GM12878 (cell line): ENCODE measurements around the gene ZBTB32. TPM values are rescaled to one million over a fixed set of nuclear protein-coding genes. Genes with fewer than 3 reads are reported as not detected.

ENCODE experiments used
- ATAC-seq: fragments of 200-7000 bp; cut with Tn5 transposase; 3 replicates; pipeline ENCODE4 v1.9.1; 2020; ENCODE audit warnings: mild to moderate bottlenecking, moderate library complexity
- BruUV-seq: library from RNA; stranded (reverse); fragments of 400-500 nt; replicated peaks from 2 replicates; lab custom pipeline; 2021; lab: Mats Ljungman, UMichigan
- CTCF ChIA-PET: fragments of 300-600 bp; sonication (Branson Sonifier 250); formaldehyde crosslinking; extraction: SDS; loops from one replicate; lab custom pipeline; 2021; ENCODE audit warnings: inconsistent platforms; lab: Yijun Ruan, JAX
- POLR2A ChIA-PET: fragments of 350-600 bp; formaldehyde crosslinking; extraction: SDS; loops from one replicate; lab custom pipeline; 2021; ENCODE audit warnings: inconsistent platforms; lab: Charles Lee
- RAD21 ChIA-PET: fragments of 300-600 bp; sonication (Branson Sonifier 250); formaldehyde crosslinking; loops from one replicate; lab custom pipeline; 2023; ENCODE audit warnings: antibody characterized with exemption; ENCODE audit not compliant: unreplicated experiment; lab: Charles Lee
- SMC1A ChIA-PET: fragments of 300-600 bp; sonication (Branson Sonifier 250); formaldehyde crosslinking; loops from one replicate; lab custom pipeline; 2023; ENCODE audit not compliant: unreplicated experiment, uncharacterized antibody; lab: Charles Lee
- DNase-seq: peaks from one replicate; pipeline ENCODE4 v3.0.0-alpha.2; 2011; ENCODE audit warnings: low read depth, low spot score
- FAIRE-seq: peaks from 3 replicates; lab custom pipeline; 2011; peaks lifted over from hg19 to GRCh38; lab: Jason Lieb, UNC
- H2AFZ ChIP-seq: 2 replicates; pipeline ENCODE4 v1.6.0; 2011; ENCODE audit warnings: low read depth, low read length, control low read depth; ENCODE audit not compliant: control insufficient read depth
- H3K27ac ChIP-seq: 2 replicates; pipeline ENCODE4 v1.5.1; 2011; ENCODE audit warnings: control low read depth; ENCODE audit not compliant: control insufficient read depth, insufficient read depth
- H3K27me3 ChIP-seq, 2 experiments: replicated peaks in 1 of 2; 2 replicates each; pipeline versions ENCODE4 v1.6.0 to v1.6.1; 2011; ENCODE audit warnings: low read length in 1 of 2; ENCODE audit not compliant: control insufficient read depth in 2 of 2, insufficient read depth in 2 of 2
- H3K36me3 ChIP-seq, 2 experiments: 2 replicates each; pipeline ENCODE4 v1.5.1; 2011; ENCODE audit warnings: low read length in 1 of 2; ENCODE audit not compliant: control insufficient read depth in 2 of 2, insufficient read depth in 2 of 2
- H3K4me1 ChIP-seq: 2 replicates; pipeline ENCODE4 v1.6.1; 2011; ENCODE audit warnings: mild to moderate bottlenecking, low read length, moderate library complexity, mixed read lengths; ENCODE audit not compliant: control insufficient read depth, insufficient read depth
- H3K4me2 ChIP-seq: 2 replicates; pipeline ENCODE4 v1.6.0; 2011; ENCODE audit warnings: control low read depth; ENCODE audit not compliant: control insufficient read depth, insufficient read depth
- H3K4me3 ChIP-seq: fragments of 200-600 bp; sonication (generic); 2 replicates; pipeline ENCODE4 v1.5.1; 2016
- H3K79me2 ChIP-seq: 2 replicates; pipeline ENCODE4 v1.6.0; 2011; ENCODE audit warnings: low read length; ENCODE audit not compliant: control insufficient read depth, insufficient read depth
- H3K9ac ChIP-seq: 2 replicates; pipeline ENCODE4 v1.8.0; 2011; ENCODE audit warnings: low read length, control low read depth, mixed read lengths; ENCODE audit not compliant: control insufficient read depth, insufficient read depth
- H3K9me3 ChIP-seq: replicated peaks from 3 replicates; pipeline ENCODE4 v1.5.1; 2011; ENCODE audit warnings: mild to moderate bottlenecking, low read length; ENCODE audit not compliant: control insufficient read depth, insufficient read depth
- H4K20me1 ChIP-seq: 2 replicates; pipeline ENCODE4 v1.6.0; 2011; ENCODE audit not compliant: control insufficient read depth, insufficient read depth
- SRF ChIP-seq, 2 experiments: IDR thresholded peaks; 2 replicates each; pipeline ENCODE4 v1.6.1; 2011; ENCODE audit warnings: low read depth in 2 of 2, low read length in 2 of 2, mild to moderate bottlenecking in 1 of 2, moderate library complexity in 1 of 2
- ZBED1 ChIP-seq: IDR thresholded peaks from 2 replicates; pipeline ENCODE4 v1.6.1; 2016; ENCODE audit warnings: borderline replicate concordance
- WGBS: methylation state at CpG from one replicate; pipeline ENCODE4 v1.1.6; 2016; ENCODE audit warnings: low lambda C conversion rate; ENCODE audit not compliant: insufficient replicate concordance, insufficient coverage; ENCODE audit errors: missing lambda C conversion rate; 5-methylcytosine and 5-hydroxymethylcytosine counted together
- in situ Hi-C: fragments of 300-500 bp; cut with MboI; formaldehyde crosslinking; loops from 9 replicates; pipeline ENCODE4 v1.14.3; 2018; ENCODE audit warnings: mixed read lengths
- intact Hi-C: fragments of 100-400 bp; cut with micrococcal nuclease; formaldehyde crosslinking; loops from one replicate; pipeline ENCODE4 v1.14.2; 2022; ENCODE audit not compliant: unreplicated experiment
- polyA plus RNA-seq, 11 experiments: library from polyadenylated mRNA; depleted of rRNA in 4 of 11; unstranded in 6 of 11; stranded (reverse) in 5 of 11; fragments of >200 nt; fragmentation: Nextera tagmentation in 4 of 11; fragmentation: Illumina TruSeq in 1 of 11; extraction: Ambion mirVana in 4 of 11; extraction: Trizol in 1 of 11; gene quantifications; 1 replicate in 1 of 11; 2 replicates in 10 of 11; pipeline versions ENCODE4 v1.2.1 to v1.2.3, GENCODE V29; 2011 to 2016; ENCODE audit warnings: inconsistent platforms in 2 of 11, missing spikeins in 2 of 11, low read depth in 1 of 11
- total RNA-seq, 4 experiments: library from RNA; depleted of rRNA in 3 of 4; stranded (reverse); fragments of >200 nt in 3 of 4; fragmentation: Illumina TruSeq in 1 of 4; extraction: Trizol in 1 of 4; gene quantifications; 2 replicates each; pipeline versions ENCODE4 v1.2.1 to v1.2.3, GENCODE V29; 2013 to 2021
- TF ChIP-seq, protein P1 (sequence below): fragments of 450-650 bp; IDR thresholded peaks from 2 replicates; pipeline ENCODE4 v1.6.1; 2016; ENCODE audit warnings: mild to moderate bottlenecking

The ZBTB32 gene
- total and polyA plus RNA-seq, 10 of the 15 experiments (the other 5 are each of a cell fraction or from before 2014, with no cell fraction given), result 1.0 to 46.7 (median 16.0) TPM

DNA sequence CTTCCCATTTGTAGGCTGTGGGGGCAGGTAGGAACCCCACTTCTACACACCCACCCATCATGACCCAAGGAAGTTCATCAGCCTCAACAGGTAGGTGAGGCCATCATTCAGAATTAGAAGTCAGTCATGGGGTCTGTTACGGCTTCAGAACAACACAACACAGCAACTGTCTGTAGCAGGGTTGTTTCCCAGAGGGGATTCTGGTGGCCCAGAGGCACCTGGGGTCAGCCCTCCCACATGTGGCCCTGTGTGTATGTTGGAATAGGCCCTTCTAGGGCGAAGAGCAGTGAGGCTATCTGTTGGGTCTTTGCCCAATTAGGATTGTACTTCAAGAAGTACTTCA is 34.5 kb downstream of the ZBTB32 start:
- Histone ChIP-seq H3K4me3 (no peak overlapping the region), H4K20me1 (no peaks in the 10 kb centered on the region), H3K27me3 (no peaks in the 10 kb centered on the region), H3K4me1 (peaks cover 20% of the 10 kb centered on the region), H2AFZ (no peak overlapping the region), H3K9me3 (no peaks in the 10 kb centered on the region), H3K4me2 (no peak overlapping the region), H3K79me2 (peaks cover 17% of the 10 kb centered on the region), H3K36me3 (peaks cover 13 to 28% of the 10 kb centered on the region in 2 experiments; a peak in 3 of 4 replicates), H3K27ac (no peak overlapping the region), H3K9ac (no peak overlapping the region)
- SMC1A ChIA-PET, result no interaction called here
- in situ Hi-C loops, result no loop called here
- BruUV-seq, result no TSS peak
- ATAC-seq, result no peak
- 69% methylated on average over 2 of the region's 2 CpGs for WGBS
- no peak for FAIRE-seq
- RAD21 ChIA-PET, result interaction anchor here (2.5 kb wide), 1 partner anchor 44 kb away, joined by 18 read pairs; no protein-coding TSS in a partner anchor
- DNase-seq, result no peak
- intact Hi-C loops, result no loop called here
- CTCF ChIA-PET, result no interaction called here
- TF ChIP-seq SRF (IDR thresholded peaks at IDR 0.05; ENCODE audit: low read depth in 2 of 2, low read length in 2 of 2) (no peak), ZBED1 (no peak)
- TF ChIP-seq, protein P1, sequence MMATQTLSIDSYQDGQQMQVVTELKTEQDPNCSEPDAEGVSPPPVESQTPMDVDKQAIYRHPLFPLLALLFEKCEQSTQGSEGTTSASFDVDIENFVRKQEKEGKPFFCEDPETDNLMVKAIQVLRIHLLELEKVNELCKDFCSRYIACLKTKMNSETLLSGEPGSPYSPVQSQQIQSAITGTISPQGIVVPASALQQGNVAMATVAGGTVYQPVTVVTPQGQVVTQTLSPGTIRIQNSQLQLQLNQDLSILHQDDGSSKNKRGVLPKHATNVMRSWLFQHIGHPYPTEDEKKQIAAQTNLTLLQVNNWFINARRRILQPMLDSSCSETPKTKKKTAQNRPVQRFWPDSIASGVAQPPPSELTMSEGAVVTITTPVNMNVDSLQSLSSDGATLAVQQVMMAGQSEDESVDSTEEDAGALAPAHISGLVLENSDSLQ, result no peak
- POLR2A ChIA-PET, result interaction anchor here (1.3 to 2.4 kb wide), 2 partner anchors 20 to 37 kb away, joined by 5 to 9 read pairs; no protein-coding TSS in a partner anchor
